K562 (cell line): Measurements from ENCODE around the gene ECT2. TPM values are rescaled to one million over a fixed set of nuclear protein-coding genes. Genes with fewer than 3 reads are reported as not detected.
A peak's percentile ranks its signal among the peaks of the same experiment; 100 is the strongest.

ENCODE experiments used
- ATF1 ChIP-seq, 2 experiments: fragments of 450-650 bp in 1 of 2; IDR thresholded peaks; 2 replicates each; pipeline ENCODE4 v1.6.1; 2016; ENCODE audit warnings: missing compliant biosample characterization in 1 of 2, missing genetic modification characterization in 1 of 2
- ESRRA ChIP-seq: fragments of 450-650 bp; IDR thresholded peaks from 2 replicates; pipeline ENCODE4 v1.6.1; 2014; ENCODE audit warnings: low read depth, mild to moderate bottlenecking, moderate library complexity, borderline replicate concordance
- FOS ChIP-seq: IDR thresholded peaks from 3 replicates; pipeline ENCODE4 v1.6.1; 2011; ENCODE audit not compliant: insufficient read length; ENCODE audit errors: extremely low read depth
- HCFC1 ChIP-seq: IDR thresholded peaks from 2 replicates; pipeline ENCODE4 v1.6.1; 2012; ENCODE audit warnings: low read depth, low read length, improper control_type of control experiment
- HDGF ChIP-seq: fragments of 450-650 bp; IDR thresholded peaks from 2 replicates; pipeline ENCODE4 v1.6.1; 2016
- JUNB ChIP-seq: fragments of 450-650 bp; formaldehyde crosslinking; conservative IDR thresholded peaks from 2 replicates; pipeline ENCODE4 v1.4.0; 2020; ENCODE audit warnings: mild to moderate bottlenecking
- MBD2 ChIP-seq: sonication (generic); IDR thresholded peaks from 2 replicates; pipeline ENCODE4 v1.6.1; 2016; ENCODE audit warnings: low read depth, borderline replicate concordance
- SOX6 ChIP-seq: fragments of 450-650 bp; IDR thresholded peaks from 2 replicates; pipeline ENCODE4 v1.6.1; 2014; ENCODE audit warnings: mild to moderate bottlenecking
- ZBTB7A ChIP-seq: IDR thresholded peaks from 2 replicates; pipeline ENCODE4 v1.6.1; 2011; ENCODE audit warnings: low read depth, mild to moderate bottlenecking, low read length, moderate library complexity, borderline replicate concordance; ENCODE audit not compliant: control insufficient read depth
- ZNF124 ChIP-seq: sonication (generic); formaldehyde crosslinking; IDR thresholded peaks from 2 replicates; pipeline ENCODE4 v1.8.1; 2022; ENCODE audit warnings: missing genetic modification reagents
- ZNF785 ChIP-seq: fragments of 250-450 bp; sonication (Bioruptor Pico); IDR thresholded peaks from 2 replicates; pipeline ENCODE4 v1.4.0; 2020; ENCODE audit warnings: mild to moderate bottlenecking
- polyA plus RNA-seq, 8 experiments: library from polyadenylated mRNA; depleted of rRNA in 4 of 8; stranded (reverse) in 5 of 8; unstranded in 3 of 8; fragments of >200 nt; fragmentation: Nextera tagmentation in 2 of 8; fragmentation: Illumina TruSeq in 1 of 8; extraction: Ambion mirVana in 2 of 8; extraction: Trizol in 1 of 8; gene quantifications; 2 replicates each; pipeline versions ENCODE4 v1.2.1 to v1.2.3, GENCODE V29; 2011 to 2014; ENCODE audit warnings: inconsistent platforms in 1 of 8, missing spikeins in 1 of 8
- total RNA-seq, 7 experiments: library from RNA; depleted of rRNA in 6 of 7; stranded (reverse); fragments of >200 nt in 6 of 7; fragmentation: Illumina TruSeq in 2 of 7; extraction: Trizol in 2 of 7; gene quantifications; 2 replicates each; pipeline versions ENCODE4 v1.2.1 to v1.2.3, GENCODE V29; 2011 to 2021; ENCODE audit warnings: low replicate concordance in 1 of 7
- TF ChIP-seq, protein P1 (sequence below), 2 experiments: fragments of 450-650 bp in 1 of 2; sonication (generic) in 1 of 2; formaldehyde crosslinking in 1 of 2; IDR thresholded peaks; 2 replicates each; pipeline versions ENCODE4 v1.7.1 to v1.9.0; 2016 to 2022; ENCODE audit warnings: inconsistent platforms in 1 of 2, mild to moderate bottlenecking in 1 of 2, missing genetic modification reagents in 1 of 2
- TF ChIP-seq, protein P2 (sequence below): sonication (generic); formaldehyde crosslinking; IDR thresholded peaks from 2 replicates; pipeline ENCODE4 v1.8.0; 2022; ENCODE audit warnings: mild to moderate bottlenecking, missing genetic modification reagents
- TF ChIP-seq, protein P3 (sequence below): fragments of 450-650 bp; conservative IDR thresholded peaks from 2 replicates; pipeline ENCODE4 v1.6.1; 2016; ENCODE audit warnings: missing genetic modification characterization, low read depth, mild to moderate bottlenecking, control low read depth, missing compliant biosample characterization

The ECT2 gene
- total and polyA plus RNA-seq, 9 of the 15 experiments (the other 6 are each of a cell fraction or from before 2014, with no cell fraction given) = 19.0 to 53.0 (median 36.5) TPM

DNA sequence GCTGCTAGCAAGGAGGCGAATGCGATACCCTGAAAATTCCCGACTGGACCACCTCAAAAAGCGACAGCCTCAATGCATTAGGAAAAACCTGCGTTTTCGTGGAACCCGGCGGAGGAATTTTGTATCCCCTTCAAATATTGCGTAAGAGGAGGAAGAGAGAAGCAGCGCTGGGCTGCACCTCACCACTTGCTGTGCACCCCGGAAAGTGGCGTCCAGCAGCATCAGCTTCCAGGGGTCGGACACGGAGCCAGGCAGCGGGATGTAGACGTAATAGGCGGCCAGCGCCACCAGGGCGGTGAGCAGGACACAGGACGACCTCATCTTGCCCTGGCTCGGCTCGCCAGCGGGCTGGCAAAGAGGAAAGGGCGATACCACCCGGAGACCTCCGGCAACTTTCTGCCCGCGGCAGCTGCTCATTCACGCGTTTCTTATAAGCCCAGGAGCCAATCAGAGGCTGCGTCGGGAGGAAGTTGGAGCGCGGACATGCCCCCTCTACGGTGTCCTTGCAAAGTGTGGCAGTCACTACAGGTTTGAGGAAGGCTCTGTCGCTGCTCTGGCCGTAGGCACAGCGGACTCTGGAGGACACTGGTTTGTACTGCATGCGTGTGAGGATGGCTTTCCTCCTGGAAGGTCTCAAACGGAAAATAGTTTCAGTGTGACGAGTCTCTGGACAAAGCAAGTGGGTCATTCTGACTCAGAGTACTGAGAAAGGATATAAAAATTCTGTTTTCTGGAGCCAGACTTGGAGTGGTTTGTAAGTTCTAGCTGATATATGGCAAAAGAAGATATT lies 39.7 kb upstream of the ECT2 start, which contains the start of gene NCEH1 (continued):
- no peak for TF ChIP-seq JUNB (CRISPR knock-in tag)
- TF ChIP-seq ATF1 (CRISPR knock-in tag; IDR thresholded peaks at IDR 0.05) = no peak
- TF ChIP-seq ATF1 (tag; IDR thresholded peaks at IDR 0.05) = peak; percentile 83
- TF ChIP-seq HDGF = no peak
- peak; percentile 10; the same call in 1 of the 2 replicates for TF ChIP-seq ZBTB7A
- peak; percentile 38; the same call in 1 of the 2 replicates for TF ChIP-seq HCFC1
- peak; percentile 83 for TF ChIP-seq ESRRA
- TF ChIP-seq MBD2 = peak; percentile 38; the same call in 1 of the 2 replicates
- no peak for TF ChIP-seq ZNF785
- TF ChIP-seq, protein P1, sequence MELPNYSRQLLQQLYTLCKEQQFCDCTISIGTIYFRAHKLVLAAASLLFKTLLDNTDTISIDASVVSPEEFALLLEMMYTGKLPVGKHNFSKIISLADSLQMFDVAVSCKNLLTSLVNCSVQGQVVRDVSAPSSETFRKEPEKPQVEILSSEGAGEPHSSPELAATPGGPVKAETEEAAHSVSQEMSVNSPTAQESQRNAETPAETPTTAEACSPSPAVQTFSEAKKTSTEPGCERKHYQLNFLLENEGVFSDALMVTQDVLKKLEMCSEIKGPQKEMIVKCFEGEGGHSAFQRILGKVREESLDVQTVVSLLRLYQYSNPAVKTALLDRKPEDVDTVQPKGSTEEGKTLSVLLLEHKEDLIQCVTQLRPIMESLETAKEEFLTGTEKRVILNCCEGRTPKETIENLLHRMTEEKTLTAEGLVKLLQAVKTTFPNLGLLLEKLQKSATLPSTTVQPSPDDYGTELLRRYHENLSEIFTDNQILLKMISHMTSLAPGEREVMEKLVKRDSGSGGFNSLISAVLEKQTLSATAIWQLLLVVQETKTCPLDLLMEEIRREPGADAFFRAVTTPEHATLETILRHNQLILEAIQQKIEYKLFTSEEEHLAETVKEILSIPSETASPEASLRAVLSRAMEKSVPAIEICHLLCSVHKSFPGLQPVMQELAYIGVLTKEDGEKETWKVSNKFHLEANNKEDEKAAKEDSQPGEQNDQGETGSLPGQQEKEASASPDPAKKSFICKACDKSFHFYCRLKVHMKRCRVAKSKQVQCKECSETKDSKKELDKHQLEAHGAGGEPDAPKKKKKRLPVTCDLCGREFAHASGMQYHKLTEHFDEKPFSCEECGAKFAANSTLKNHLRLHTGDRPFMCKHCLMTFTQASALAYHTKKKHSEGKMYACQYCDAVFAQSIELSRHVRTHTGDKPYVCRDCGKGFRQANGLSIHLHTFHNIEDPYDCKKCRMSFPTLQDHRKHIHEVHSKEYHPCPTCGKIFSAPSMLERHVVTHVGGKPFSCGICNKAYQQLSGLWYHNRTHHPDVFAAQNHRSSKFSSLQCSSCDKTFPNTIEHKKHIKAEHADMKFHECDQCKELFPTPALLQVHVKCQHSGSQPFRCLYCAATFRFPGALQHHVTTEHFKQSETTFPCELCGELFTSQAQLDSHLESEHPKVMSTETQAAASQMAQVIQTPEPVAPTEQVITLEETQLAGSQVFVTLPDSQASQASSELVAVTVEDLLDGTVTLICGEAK (IDR thresholded peaks at IDR 0.05) = peak; percentile 55; the same call in 1 of the 2 replicates
- TF ChIP-seq, protein P1 (CRISPR knock-in tag; IDR thresholded peaks at IDR 0.05) = no peak
- TF ChIP-seq FOS = peak; percentile 13
- no peak for TF ChIP-seq ZNF124
- TF ChIP-seq, protein P2, sequence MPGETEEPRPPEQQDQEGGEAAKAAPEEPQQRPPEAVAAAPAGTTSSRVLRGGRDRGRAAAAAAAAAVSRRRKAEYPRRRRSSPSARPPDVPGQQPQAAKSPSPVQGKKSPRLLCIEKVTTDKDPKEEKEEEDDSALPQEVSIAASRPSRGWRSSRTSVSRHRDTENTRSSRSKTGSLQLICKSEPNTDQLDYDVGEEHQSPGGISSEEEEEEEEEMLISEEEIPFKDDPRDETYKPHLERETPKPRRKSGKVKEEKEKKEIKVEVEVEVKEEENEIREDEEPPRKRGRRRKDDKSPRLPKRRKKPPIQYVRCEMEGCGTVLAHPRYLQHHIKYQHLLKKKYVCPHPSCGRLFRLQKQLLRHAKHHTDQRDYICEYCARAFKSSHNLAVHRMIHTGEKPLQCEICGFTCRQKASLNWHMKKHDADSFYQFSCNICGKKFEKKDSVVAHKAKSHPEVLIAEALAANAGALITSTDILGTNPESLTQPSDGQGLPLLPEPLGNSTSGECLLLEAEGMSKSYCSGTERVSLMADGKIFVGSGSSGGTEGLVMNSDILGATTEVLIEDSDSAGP (CRISPR knock-in tag) = 0 out of 2 replicates have a peak, but pooled peaks have one; percentile 42
- TF ChIP-seq SOX6 = peak; percentile 49; the same call in 1 of the 2 replicates
- TF ChIP-seq, protein P3, sequence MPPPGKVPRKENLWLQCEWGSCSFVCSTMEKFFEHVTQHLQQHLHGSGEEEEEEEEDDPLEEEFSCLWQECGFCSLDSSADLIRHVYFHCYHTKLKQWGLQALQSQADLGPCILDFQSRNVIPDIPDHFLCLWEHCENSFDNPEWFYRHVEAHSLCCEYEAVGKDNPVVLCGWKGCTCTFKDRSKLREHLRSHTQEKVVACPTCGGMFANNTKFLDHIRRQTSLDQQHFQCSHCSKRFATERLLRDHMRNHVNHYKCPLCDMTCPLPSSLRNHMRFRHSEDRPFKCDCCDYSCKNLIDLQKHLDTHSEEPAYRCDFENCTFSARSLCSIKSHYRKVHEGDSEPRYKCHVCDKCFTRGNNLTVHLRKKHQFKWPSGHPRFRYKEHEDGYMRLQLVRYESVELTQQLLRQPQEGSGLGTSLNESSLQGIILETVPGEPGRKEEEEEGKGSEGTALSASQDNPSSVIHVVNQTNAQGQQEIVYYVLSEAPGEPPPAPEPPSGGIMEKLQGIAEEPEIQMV (tag) = no peak
